ENCODE data around the gene AP5M1. TPM values are rescaled to one million over a fixed set of nuclear protein-coding genes. Genes with fewer than 3 reads are reported as not detected.
A peak's percentile ranks its signal among the peaks of the same experiment; 100 is the strongest.
"Not testable (repeated sequence)": the region's sequence is repeated elsewhere in the genome, so short reads cannot be mapped to it uniquely, and the experiment has no call there.

The AP5M1 gene
- total RNA-seq, 1 donor from 2014 or later: 73.5 TPM

GRCh38 chr14:57290751-57291150 is 22.0 kb downstream of the AP5M1 start:
- peak; percentile 51 for DNase-seq (ENCODE audit: low read depth)

DNA sequence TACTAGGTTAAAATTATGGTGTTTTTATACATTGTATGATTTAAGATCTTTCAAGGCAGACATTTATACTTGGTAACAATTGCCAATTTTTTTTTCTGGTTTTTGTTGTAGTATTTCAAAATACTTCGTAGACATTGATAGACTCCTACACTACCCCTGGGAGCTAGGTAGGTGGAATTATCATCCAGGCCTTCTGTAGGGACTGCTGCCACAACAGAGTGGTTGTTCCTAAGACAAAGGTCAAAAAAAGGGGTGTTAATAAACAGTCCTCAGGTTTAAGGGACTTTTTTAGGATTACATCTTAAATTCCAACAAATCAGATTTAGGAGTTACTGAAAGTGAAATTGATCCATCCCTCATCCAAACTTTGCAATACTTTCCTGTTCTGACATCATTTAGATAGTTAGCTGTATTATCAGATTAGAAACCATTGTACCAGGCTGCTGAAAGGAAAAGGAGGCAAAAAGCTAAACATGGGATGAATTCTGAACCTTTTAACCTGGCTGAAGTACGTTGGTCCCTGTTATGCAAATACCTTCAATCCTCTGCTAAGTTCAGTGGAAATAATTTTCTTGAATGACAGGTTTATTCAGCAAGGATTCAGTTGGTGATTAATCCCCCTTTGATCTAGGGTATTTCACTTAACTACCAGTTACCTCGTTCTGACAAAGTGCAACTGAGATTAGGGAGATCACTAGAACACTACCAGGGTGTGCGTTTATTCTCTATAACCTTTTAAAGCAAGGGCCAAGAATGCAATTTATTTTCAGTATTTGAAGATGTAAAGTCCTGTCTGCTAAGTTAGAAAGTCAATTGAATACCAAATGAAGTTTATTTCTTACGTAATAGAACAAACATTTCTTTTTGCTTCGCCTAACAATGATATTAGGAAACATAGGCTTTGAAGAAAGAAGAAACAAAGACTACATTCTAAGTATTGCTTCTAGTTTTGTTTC is 23.2 kb downstream of the AP5M1 start:
- no peak for DNase-seq (ENCODE audit: low read depth)

- peak; percentile 19 for DNase-seq (ENCODE audit: low read depth)
These were observed 25.4 kb downstream of the AP5M1 start for GRCh38 chr14:57293866-57294837.

GRCh38 chr14:57295239-57295638 is 26.5 kb downstream of the AP5M1 start:
- DNase-seq (ENCODE audit: low read depth): peak; percentile 68

- no peak for DNase-seq (ENCODE audit: low read depth)
These were observed 29.1 kb downstream of the AP5M1 start for GRCh38 chr14:57297852-57298251.

DNA sequence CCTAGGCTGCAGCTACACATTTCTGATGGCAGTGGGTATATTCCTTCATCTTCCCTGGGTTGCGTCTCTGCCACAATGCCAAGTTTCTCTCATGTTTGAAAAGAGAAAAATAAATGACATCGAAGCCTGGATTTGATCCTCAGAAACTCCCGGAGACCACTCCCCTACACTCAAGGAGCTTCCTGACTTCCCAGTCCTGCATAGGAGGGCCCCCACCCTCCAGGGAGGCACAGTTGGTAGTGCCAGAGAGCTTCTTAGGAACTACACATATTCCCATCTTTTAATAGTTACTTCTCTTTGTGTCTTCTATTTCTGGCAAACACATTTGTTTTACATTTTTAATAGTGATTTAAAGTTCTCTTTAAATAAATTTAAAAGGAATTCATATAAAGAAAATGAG is 30.7 kb downstream of the AP5M1 start:
- no peak for DNase-seq (ENCODE audit: low read depth)

DNA sequence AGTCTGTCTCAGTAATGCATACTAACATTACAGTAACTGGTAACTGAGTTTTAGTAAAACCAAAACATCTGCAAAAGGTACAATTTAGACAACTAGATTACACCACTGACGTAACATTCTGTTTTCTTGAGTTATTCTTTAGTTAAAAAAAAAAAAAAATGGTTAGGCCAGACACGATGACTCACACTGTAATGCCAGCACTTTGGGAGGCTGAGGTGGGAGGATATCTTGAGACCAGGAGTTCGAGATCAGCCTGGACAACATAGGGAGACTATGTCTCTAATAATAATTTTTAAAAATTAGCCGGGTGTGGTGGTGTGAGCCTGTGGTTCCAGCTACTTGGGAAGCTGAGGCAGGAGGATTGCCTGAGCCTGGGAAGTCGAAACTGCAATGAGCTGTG is 34.1 kb downstream of the AP5M1 start:
- peak; percentile 10 for DNase-seq (ENCODE audit: low read depth)

GRCh38 chr14:57314396-57315089 is 45.8 kb downstream of the AP5M1 start:
- no peak for DNase-seq (ENCODE audit: low read depth)

- peak; percentile 78 for DNase-seq (ENCODE audit: low read depth)
These were observed 48.6 kb downstream of the AP5M1 start for GRCh38 chr14:57317248-57317833.

- no peak for DNase-seq (ENCODE audit: low read depth)
These were observed 50.9 kb downstream of the AP5M1 start for GRCh38 chr14:57319636-57320192.

DNA sequence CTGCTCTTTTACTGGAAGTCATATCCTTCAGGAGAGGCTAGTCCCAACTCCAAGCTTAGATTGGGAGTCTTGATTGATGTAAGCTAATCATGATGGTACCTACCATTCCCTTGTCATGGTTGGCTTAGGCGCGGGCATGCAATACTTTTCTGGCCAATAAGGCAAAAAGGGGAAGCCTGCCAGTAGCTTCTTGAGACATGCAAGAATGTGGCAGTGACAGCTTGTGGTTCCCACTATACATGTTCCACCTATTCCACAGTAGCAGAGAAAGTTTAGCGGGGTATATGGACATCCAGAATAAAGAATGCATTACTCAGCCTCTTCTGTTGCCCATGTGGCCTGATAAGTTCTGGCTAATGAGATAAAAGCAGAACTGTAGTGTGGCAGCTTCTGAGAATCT is 55.0 kb downstream of the AP5M1 start:
- DNase-seq (ENCODE audit: low read depth): no peak

DNA sequence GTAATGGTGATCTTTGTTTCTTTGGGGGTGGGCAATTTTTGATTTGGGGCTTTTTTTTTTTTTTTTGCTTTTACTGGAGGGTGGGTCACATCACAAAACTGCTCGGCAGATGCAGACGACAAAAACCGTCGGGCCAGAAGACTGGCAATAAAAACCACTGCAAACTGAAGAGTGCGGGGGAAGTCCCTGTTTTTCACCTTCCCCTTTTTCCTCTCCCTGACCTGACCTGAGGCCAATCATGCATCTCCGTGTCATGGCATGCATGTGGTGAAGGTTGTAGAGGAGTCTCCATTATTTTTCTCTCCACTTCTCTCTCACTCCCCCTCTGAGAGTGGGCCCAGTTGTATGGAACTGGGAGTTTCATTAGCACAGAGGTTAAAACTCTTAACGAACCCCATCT is 57.5 kb downstream of the AP5M1 start:
- DNase-seq (ENCODE audit: low read depth): no peak

GRCh38 chr14:57329833-57330232 is 61.1 kb downstream of the AP5M1 start:
- DNase-seq (ENCODE audit: low read depth): no peak

DNA sequence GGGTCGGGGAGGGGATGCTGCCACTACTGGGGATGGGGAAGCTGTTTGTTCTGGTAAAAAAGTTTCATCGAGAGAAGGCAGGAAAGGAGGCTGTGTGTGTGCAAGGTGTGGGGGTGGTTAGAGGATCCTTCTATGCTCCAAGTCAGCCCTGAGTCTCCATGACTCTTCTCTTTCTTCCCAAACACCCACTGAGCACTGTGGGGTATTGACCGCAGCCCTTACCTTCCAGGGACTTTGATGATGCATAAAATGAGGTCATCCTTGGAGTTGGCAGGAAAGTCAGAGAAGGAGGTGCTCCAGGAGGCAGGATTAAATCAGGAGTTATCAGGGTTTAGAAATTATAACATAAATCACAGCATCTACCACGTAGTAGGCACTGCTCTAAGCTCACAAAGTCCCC is 63.7 kb downstream of the AP5M1 start:
- not testable (repeated sequence) for DNase-seq (ENCODE audit: low read depth)

DNA sequence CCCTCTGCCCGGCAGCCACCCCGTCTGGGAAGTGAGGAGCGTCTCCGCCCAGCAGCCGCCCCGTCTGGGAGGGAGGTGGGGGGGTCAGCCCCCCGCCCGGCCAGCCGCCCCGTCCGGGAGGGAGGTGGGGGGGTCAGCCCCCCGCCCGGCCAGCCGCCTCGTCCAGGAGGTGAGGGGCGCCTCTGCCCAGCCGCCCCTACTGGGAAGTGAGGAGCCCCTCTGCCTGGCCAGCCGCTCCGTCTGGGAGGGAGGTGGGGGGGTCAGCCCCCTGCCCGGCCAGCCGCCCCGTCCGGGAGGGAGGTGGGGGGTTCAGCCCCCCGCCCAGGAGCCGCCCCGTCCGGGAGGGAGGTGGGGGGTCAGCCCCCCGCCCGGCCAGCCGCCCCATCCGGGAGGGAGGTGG is 65.0 kb downstream of the AP5M1 start:
- DNase-seq (ENCODE audit: low read depth): not testable (repeated sequence)

DNA sequence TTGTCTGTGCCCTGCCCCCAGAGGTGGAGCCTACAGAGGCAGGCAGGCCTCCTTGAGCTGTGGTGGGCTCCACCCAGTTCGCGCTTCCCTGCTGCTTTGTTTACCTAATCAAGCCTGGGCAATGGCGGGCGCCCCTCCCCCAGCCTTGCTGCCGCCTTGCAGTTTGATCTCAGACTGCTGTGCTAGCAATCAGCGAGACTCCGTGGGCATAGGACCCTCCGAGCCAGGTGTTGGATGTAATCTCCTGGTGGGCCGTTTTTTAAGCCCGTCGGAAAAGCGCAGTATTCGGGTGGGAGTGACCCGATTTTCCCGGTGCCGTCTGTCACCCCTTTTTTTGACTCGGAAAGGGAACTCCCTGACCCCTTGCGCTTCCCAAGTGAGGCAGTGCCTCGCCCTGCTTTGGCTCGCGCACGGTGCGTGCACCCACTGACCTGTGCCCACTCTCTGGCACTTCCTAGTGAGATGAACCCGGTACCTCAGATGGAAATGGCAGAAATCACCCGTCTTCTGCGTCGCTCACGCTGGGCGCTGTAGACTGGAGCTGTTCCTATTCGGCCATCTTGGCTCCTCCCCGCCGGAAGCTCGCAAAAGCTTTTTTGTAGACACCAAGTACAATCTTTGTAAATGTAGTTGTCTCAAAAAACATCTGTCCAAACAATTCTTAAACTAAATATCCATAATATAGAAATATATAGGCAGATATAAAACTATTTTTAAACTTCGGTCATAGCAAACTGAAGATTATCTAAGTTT is 75.0 kb downstream of the AP5M1 start:
- DNase-seq (ENCODE audit: low read depth): not testable (repeated sequence)

GRCh38 chr14:57345106-57345505 is 76.3 kb downstream of the AP5M1 start:
- no peak for DNase-seq (ENCODE audit: low read depth)

- DNase-seq (ENCODE audit: low read depth): no peak
These were observed 78.0 kb downstream of the AP5M1 start for GRCh38 chr14:57346741-57347140.

All from renal cortical epithelial cell (primary cell).